HG03159 (cell line): ENCODE data around the gene GPR52.
"Not testable (repeated sequence)": the region's sequence is repeated elsewhere in the genome, so short reads cannot be mapped to it uniquely, and the experiment has no call there.

ENCODE experiments used
- ATAC-seq: cut with Tn5 transposase; IDR thresholded peaks from one replicate; pipeline ENCODE4 v1.9.1; 2021; ENCODE audit warnings: mild to moderate bottlenecking, moderate library complexity; ENCODE audit not compliant: unreplicated experiment

GPR52 gene

GRCh38 chr1:174447866-174448530, at the start of gene GPR52:
GPR52 (plus strand) TSS chr1:174447964; CDS start chr1:174448112, 148 bp downstream.
- ATAC-seq = no peak

GRCh38 chr1:174398246-174398645, 49.5 kb upstream of the GPR52 start:
- ATAC-seq = no peak

GRCh38 chr1:174399211-174399610, 48.6 kb upstream of the GPR52 start:
- ATAC-seq = no peak

- no peak for ATAC-seq
These were observed 46.7 kb upstream of the GPR52 start for GRCh38 chr1:174401075-174401474.

GRCh38 chr1:174405219-174405618, 42.5 kb upstream of the GPR52 start:
- no peak for ATAC-seq

GRCh38 chr1:174406421-174406820, 41.3 kb upstream of the GPR52 start:
- ATAC-seq = no peak

GRCh38 chr1:174407665-174408064, 40.1 kb upstream of the GPR52 start:
- no peak for ATAC-seq

- no peak for ATAC-seq
These were observed 39.6 kb upstream of the GPR52 start for GRCh38 chr1:174408146-174408545.

GRCh38 chr1:174409801-174410200, 38.0 kb upstream of the GPR52 start:
- ATAC-seq = not testable (repeated sequence)

GRCh38 chr1:174413632-174414031, 34.1 kb upstream of the GPR52 start:
- no peak for ATAC-seq

- ATAC-seq = no peak
These were observed 33.6 kb upstream of the GPR52 start for GRCh38 chr1:174414203-174414602.

- no peak for ATAC-seq
These were observed 32.3 kb upstream of the GPR52 start for GRCh38 chr1:174415506-174415905.

GRCh38 chr1:174417921-174418320, 29.8 kb upstream of the GPR52 start:
- no peak for ATAC-seq

- no peak for ATAC-seq
These were observed 22.6 kb upstream of the GPR52 start for GRCh38 chr1:174425121-174425520.

GRCh38 chr1:174426153-174426552, 21.6 kb upstream of the GPR52 start:
- ATAC-seq = no peak

- no peak for ATAC-seq
These were observed 19.7 kb upstream of the GPR52 start for GRCh38 chr1:174428033-174428432.

GRCh38 chr1:174428739-174429138, 19.0 kb upstream of the GPR52 start:
- no peak for ATAC-seq

- ATAC-seq = no peak
These were observed 14.3 kb upstream of the GPR52 start for GRCh38 chr1:174433451-174433850.

GRCh38 chr1:174445351-174445750, 2.4 kb upstream of the GPR52 start:
- no peak for ATAC-seq

- ATAC-seq = no peak
These were observed 1.9 kb upstream of the GPR52 start for GRCh38 chr1:174445817-174446216.

GRCh38 chr1:174448531-174448883, 743 bp downstream of the GPR52 start:
- no peak for ATAC-seq

GRCh38 chr1:174448974-174449373, 1.2 kb downstream of the GPR52 start:
- no peak for ATAC-seq

GRCh38 chr1:174451408-174451807, 3.6 kb downstream of the GPR52 start:
- ATAC-seq = no peak
